Left lung (tissue), 10 donors: ENCODE results near the gene SRGAP2B. TPM values are rescaled to one million over a fixed set of nuclear protein-coding genes. Genes with fewer than 3 reads are reported as not detected.
"Not testable (repeated sequence)": the region's sequence is repeated elsewhere in the genome, so short reads cannot be mapped to it uniquely, and the experiment has no call there.

ENCODE experiments used
- ATAC-seq: fragments of 200-7000 bp; cut with Tn5 transposase; one replicate; pipeline ENCODE4 v1.9.1; 2020; ENCODE audit warnings: moderate library complexity
- DNase-seq, 4 donors: peaks; one replicate each; pipeline ENCODE4 v3.0.0-alpha.2; 2013 to 2020
- H3K27ac ChIP-seq, 2 donors: fragments of 200-600 bp; sonication (generic) in 1 of 2; one replicate each; pipeline versions ENCODE4 v1.5.0 to v1.8.0; 2020 to 2021
- H3K27me3 ChIP-seq, 2 donors: fragments of 200-600 bp; sonication (generic) in 1 of 2; one replicate each; pipeline versions ENCODE4 v1.5.0 to v1.8.0; 2020 to 2021
- H3K36me3 ChIP-seq, 2 donors: fragments of 200-600 bp; sonication (generic) in 1 of 2; one replicate each; pipeline versions ENCODE4 v1.5.0 to v1.8.0; 2020 to 2021
- H3K4me1 ChIP-seq, 2 donors: fragments of 200-600 bp; one replicate each; pipeline ENCODE4 v1.8.0; 2021
- H3K4me3 ChIP-seq, 2 donors: fragments of 200-600 bp; sonication (generic) in 1 of 2; one replicate each; pipeline versions ENCODE4 v1.5.0 to v1.8.0; 2020 to 2021; ENCODE audit warnings: mild to moderate bottlenecking in 1 of 2
- H3K9me3 ChIP-seq, 2 donors: fragments of 200-600 bp; sonication (generic) in 1 of 2; one replicate each; pipeline versions ENCODE4 v1.5.0 to v1.8.0; 2020 to 2021
- intact Hi-C, 2 donors: fragments of 100-400 bp; cut with DNase I; formaldehyde crosslinking; loops; one replicate each; pipeline versions ENCODE4 v1.11.2 to v1.14.2; 2022
- polyA plus RNA-seq, 6 donors: library from polyadenylated mRNA; unstranded; fragments of 120-200 nt; gene quantifications; one replicate each; pipeline ENCODE4 v1.2.1, GENCODE V29; 2013; ENCODE audit not compliant: insufficient read length in 6 of 6
- total RNA-seq, 2 donors: library from RNA; stranded (reverse); fragmentation: NEBNext Ultra II Directional; extraction: Animal tissue kit (Norgen Biotek cat#: 25700); gene quantifications; one replicate each; pipeline ENCODE4 v1.2.1, GENCODE V29; 2021
- donor health status: DM: no; HTN: yes; CAD: no.
- donor health status: DM: no; HTN: no; CAD: no.

SRGAP2B gene
- total and polyA plus RNA-seq, 8 donors = 20.1 to 40.1 (median 30.8) TPM

DNA sequence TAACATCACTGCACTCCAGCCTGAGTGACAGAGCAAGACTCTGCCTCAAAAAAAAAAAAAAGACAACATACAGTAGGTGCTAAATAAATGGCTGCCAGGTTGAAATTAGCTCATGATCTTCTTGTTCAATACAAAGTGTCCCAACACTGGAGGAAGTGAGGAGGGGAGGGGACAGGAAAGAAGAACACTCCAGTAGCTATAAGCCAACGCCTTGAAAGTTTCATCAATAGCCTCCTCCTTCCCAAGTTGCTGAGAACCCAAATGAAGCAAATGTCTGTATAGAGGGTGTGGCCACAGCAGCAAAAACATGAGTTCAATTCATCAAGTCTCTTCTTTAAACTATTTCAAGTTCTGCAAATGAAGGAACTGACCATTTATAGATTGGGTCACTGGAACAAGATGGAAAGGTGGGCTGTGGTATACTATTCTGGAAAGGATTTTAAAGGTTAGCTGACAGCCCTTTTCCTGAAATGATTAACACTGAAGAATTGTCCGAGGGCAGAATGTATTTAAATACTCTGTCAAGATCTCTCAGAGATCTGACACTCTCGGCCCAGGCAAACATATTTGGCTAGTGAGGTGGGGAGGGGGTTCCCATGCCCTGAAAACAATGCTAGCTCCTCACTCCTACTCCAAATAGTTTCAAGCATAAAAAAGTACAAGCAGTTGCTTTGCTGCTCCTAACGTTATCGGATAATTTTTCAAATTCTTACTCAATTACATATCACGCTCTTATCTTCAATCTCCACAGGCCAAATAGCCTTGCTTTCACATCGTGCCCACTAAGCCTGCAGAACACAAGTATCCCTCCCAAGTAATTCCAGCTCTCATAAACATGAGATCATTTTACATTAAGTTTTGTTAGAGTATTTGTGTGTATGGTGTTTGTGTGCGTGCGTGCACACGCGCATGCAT lies 17.0 kb downstream of the SRGAP2B start:
- H3K27me3 ChIP-seq, DNase-seq, H3K4me3 ChIP-seq, H3K27ac ChIP-seq, H3K9me3 ChIP-seq, H3K4me1 ChIP-seq, H3K36me3 ChIP-seq, intact Hi-C loops: not testable (repeated sequence)
- peak; percentile 65 for ATAC-seq

DNA sequence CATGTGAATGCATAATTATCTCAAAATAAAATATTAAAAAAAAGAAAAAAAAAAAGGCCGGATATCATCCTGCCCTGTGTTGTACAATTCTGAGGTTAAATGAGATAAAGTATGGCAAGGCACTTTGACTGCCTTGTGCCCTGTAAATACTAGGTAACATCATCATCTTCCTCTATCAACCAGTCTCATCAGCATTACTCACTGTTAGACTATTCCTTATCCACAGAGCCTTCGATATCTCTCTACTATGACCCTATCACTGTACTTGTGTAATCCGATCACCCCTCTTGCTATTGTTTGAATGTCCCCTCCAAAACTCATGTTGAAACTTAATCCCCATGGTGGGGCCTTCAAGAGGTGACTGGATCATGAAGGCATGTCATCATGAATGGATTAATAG lies 18.3 kb downstream of the SRGAP2B start:
- ATAC-seq, H3K27me3 ChIP-seq, H3K36me3 ChIP-seq, H3K4me1 ChIP-seq, DNase-seq, H3K9me3 ChIP-seq, intact Hi-C loops, H3K4me3 ChIP-seq, H3K27ac ChIP-seq: not testable (repeated sequence)

DNA sequence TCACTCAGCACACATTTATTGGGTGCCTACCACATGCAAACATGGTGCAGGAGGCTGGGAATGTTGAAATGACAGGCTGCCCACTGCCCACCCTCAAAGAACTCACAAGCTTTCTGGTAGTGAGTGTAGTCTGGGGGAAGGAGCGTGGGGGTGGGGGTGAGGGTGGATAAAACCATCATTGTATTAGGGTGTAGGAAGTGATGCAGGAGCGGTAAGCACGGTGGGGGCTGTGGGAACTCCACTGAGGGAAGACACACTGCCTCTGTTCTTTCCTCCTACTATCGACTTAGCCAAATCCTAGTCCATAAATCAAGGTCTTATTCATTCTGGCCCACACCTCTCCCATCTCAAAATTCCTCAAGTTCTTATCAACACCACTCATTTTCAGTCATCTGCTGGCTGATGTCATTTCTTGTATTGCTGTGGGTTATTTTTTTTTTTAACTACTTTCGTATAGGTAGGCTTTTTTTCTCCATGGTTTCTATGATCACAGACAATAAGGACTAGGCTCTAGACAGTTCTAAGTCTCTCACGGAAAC lies 21.0 kb downstream of the SRGAP2B start:
- H3K4me3 ChIP-seq, DNase-seq, H3K27ac ChIP-seq, intact Hi-C loops, ATAC-seq, H3K4me1 ChIP-seq, H3K9me3 ChIP-seq, H3K27me3 ChIP-seq, H3K36me3 ChIP-seq: not testable (repeated sequence)

DNA sequence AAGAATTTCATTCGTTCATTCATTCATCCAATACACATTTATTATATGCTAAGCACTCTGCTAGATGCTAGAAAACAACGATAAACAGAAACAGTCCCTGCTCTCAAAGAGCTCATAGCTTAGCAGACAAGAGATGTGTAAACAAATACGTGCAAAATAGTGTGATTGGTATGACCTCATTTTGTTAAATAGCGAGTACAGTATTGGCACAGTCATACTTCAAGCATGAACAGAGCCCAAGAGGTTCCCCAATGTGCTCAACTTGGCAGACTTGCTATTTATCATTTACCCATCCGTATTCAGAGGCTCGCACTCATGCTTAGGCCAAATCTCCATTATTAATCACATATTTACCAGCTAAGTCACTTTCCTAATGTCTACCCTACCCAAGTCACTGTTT lies 23.6 kb downstream of the SRGAP2B start:
- peak; percentile 13 for ATAC-seq
- H3K27me3 ChIP-seq, H3K27ac ChIP-seq, H3K4me1 ChIP-seq, DNase-seq, H3K9me3 ChIP-seq, H3K4me3 ChIP-seq, H3K36me3 ChIP-seq, intact Hi-C loops: not testable (repeated sequence)

- H3K36me3 ChIP-seq, DNase-seq, H3K4me1 ChIP-seq, H3K9me3 ChIP-seq, H3K4me3 ChIP-seq, intact Hi-C loops, H3K27ac ChIP-seq, H3K27me3 ChIP-seq: not testable (repeated sequence)
- ATAC-seq = peak; percentile 85
Observed at GRCh38 chr1:145066486-145066885, 28.6 kb downstream of the SRGAP2B start.

DNA sequence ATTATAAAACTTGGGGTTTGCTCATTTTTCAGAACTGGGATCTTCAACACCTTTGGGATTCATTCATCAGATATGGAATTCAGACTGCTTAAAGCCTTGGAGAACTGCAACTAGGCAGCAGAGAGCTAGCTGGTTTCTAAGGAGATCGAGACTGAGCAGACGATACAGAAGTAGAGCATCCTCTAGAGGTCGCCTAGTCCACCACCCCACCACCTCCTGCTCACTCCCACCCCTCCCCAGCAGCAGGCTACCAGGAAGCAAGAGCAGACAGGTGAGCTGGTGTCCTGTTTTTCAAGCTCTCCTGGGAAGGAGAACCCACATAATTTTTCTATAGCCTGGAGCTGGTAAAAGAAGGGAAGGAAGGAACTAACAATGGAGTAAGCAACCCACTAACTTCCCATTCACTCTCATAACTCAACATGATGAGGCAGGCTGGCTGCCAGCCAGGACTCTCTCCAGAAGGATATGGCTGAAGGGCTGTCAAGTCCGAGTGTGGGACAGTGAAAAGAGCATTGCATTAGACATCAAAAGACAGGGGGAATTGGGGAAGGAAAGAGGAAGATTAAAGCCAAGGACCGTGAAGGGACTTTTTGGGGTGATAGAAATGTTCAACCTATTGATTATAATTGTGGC lies 29.8 kb downstream of the SRGAP2B start:
- peak; percentile 73 for ATAC-seq
- H3K4me3 ChIP-seq, intact Hi-C loops, H3K9me3 ChIP-seq, H3K36me3 ChIP-seq, H3K27ac ChIP-seq, H3K27me3 ChIP-seq, DNase-seq, H3K4me1 ChIP-seq: not testable (repeated sequence)

GRCh38 chr1:145063941-145064648 lies 31.0 kb downstream of the SRGAP2B start:
- H3K27me3 ChIP-seq, H3K4me1 ChIP-seq, H3K9me3 ChIP-seq, H3K4me3 ChIP-seq, ATAC-seq, H3K27ac ChIP-seq, DNase-seq, H3K36me3 ChIP-seq, intact Hi-C loops: not testable (repeated sequence)

- intact Hi-C loops, ATAC-seq, H3K27me3 ChIP-seq, H3K9me3 ChIP-seq, H3K27ac ChIP-seq, DNase-seq, H3K4me1 ChIP-seq, H3K4me3 ChIP-seq, H3K36me3 ChIP-seq: not testable (repeated sequence)
Observed at GRCh38 chr1:145063285-145063684, 31.8 kb downstream of the SRGAP2B start.

DNA sequence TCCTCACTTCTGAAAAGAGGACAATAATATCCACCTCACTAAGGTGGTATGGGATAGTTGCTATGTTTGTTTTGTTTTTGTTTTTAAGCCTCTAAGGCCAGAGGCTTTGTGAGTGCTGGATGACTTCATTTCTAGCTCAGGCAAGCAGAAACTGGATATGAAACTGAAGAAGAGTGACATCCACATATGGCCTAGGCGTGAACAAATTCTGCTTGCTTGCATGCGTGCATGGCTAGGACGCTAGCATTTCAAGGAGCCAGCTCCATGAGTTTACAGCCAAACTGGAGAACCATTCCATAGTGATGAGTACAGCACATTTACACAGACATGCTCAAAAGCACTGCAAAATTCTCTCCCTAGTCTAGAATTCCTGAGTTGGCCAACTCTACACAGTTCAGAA lies 36.9 kb downstream of the SRGAP2B start:
- intact Hi-C loops, H3K4me1 ChIP-seq, H3K27me3 ChIP-seq, DNase-seq, ATAC-seq, H3K4me3 ChIP-seq, H3K27ac ChIP-seq, H3K9me3 ChIP-seq, H3K36me3 ChIP-seq: not testable (repeated sequence)

GRCh38 chr1:145055217-145055760 lies 39.8 kb downstream of the SRGAP2B start:
- H3K4me3 ChIP-seq, H3K4me1 ChIP-seq, H3K9me3 ChIP-seq, H3K27ac ChIP-seq, DNase-seq, H3K27me3 ChIP-seq, intact Hi-C loops, H3K36me3 ChIP-seq: not testable (repeated sequence)
- ATAC-seq = peak; percentile 93

GRCh38 chr1:145053428-145053827 lies 41.7 kb downstream of the SRGAP2B start:
- H3K4me1 ChIP-seq, H3K4me3 ChIP-seq, H3K9me3 ChIP-seq, intact Hi-C loops, ATAC-seq, DNase-seq, H3K27ac ChIP-seq, H3K36me3 ChIP-seq, H3K27me3 ChIP-seq: not testable (repeated sequence)

DNA sequence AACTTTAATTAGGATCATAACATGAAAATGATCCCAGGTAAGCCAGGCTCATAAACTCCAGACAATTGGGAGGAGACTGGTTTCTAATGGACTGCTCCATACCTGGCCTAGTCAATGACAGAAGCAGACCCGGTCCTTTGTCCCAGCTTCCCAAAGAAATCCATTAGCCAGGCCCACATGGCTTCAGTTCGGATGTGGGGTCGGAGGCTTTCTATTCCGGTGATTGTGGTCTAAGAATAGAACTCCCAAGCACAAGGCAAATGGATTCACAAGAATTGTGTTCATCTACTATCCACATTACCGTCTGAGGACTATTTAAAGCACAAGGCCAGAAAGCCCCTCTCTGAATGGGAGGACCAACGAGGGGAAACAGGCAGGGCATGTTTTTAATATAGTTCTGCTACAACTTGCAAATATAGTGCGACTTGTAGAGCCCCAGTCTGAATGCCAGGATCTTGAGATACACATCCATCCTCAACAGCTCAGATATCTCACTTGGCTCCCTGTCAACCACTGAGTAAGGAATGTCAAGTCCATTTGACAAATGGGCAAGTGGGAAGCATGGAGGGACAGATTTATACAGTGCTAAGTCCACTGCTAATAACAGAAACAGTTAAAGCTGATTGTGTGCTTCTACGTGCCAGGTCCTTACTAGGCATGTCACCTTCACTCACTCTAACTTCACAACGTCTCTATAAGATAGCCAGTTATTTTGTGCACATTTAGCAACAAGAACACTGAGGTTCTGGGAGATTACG lies 42.9 kb downstream of the SRGAP2B start:
- H3K4me1 ChIP-seq, H3K36me3 ChIP-seq, intact Hi-C loops, H3K4me3 ChIP-seq, DNase-seq, H3K9me3 ChIP-seq, ATAC-seq, H3K27ac ChIP-seq, H3K27me3 ChIP-seq: not testable (repeated sequence)
